GM18873 (cell line): ENCODE measurements around the gene CFHR4.
A peak's percentile ranks its signal among the peaks of the same experiment; 100 is the strongest.
"Not testable (repeated sequence)": the region's sequence is repeated elsewhere in the genome, so short reads cannot be mapped to it uniquely, and the experiment has no call there.

Experiments
- ATAC-seq: cut with Tn5 transposase; IDR thresholded peaks from one replicate; pipeline ENCODE4 v1.9.1; 2021; ENCODE audit warnings: mild to moderate bottlenecking, moderate library complexity, moderate number of reproducible peaks; ENCODE audit not compliant: unreplicated experiment, low FRiP score

The CFHR4 gene

DNA sequence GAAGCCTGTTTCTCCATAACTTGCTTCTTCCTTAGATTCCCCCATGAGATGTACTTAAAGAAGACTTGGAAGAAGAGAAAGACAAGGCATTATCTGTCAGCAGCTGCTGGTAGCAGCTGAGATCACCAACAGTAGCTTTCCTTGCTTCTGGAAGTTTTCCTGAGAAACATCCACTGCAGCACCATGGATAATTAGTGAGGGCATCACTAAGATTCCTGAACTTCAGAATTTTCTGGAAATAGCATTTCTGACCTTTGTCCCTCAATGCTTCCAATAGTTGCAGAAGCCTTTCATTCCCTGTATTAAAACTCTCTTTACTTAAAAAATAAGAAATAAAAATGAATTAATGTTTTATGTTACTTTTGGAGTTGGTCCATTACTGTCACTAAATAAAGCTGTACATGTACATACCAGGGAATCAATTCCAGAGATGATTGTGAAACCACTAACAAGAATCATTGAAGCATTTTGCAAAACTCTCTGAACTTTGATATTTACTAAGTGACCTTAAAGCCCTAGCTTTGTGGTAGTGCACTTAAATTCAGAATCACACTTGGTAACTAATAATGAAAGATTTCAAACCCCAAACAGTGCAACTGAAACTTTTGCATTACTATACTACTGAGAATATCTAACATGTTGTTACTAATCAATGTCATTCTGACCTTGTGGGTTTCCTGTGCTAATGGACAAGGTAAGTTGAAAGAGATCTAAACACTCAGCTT, at the start of gene CFHR4:
CFHR4 (plus strand) TSS at position 538 of the 725 bp plus-strand sequence; CDS start at position 637, 99 bp downstream.
- peak; percentile 93 for ATAC-seq

DNA sequence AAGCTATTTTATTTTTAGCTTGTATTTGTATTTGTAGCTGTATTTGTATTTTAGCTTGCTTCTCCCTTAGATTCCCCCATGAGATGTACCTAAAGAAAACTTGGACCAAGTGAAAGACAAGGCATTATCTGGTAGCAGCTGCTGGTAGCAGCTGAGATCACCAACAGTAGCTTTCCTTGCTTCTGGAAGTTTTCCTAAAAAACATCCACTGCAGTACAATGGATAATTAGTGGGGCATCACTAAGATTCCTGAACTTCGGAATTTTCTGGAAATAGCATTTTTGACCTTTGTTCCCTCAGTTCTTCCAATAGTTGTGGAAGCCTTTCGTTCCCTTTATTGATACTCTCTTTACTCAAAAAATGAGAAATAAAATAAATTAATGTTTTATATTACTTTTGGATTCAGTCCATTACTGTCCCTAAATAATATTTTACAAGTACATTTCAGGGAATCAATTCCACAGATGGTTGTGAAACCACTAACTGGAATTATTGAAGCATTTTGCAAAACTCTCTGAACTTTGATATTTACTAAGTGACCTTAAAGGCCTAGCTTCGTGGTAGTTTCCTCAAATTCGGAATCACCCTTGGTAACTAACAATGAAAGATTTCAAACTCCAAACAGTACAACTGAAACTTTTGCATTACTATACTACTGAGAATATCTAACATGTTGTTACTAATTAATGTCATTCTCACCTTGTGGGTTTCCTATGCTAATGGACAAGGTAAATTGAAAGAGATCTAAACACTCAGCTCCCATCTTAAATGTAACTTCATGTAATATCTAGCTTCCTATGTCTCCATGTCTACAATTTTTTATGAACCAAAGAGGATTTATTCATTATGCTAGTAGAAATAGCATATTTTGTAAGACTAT, 38.0 kb upstream of the CFHR4 start:
- not testable (repeated sequence) for ATAC-seq

DNA sequence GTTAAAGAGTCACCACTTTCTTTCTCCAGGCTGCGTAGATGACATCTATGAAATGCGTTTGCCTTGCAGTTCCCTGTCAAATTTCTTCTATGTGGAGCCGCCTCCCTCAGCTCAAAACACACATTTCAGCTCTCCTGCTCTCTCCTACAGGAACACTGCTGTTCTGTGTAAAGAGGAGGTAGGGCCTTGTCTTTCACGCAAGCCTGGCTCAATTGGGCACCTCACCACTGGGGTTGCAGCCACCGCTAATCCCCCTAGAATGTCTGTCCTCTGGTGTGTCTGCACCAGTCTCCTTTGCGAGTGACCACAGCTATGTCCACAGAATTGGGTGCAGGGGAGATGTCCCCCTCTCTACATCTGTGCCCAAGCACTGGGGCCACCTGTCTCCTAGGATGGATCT, 31.8 kb upstream of the CFHR4 start:
- no peak for ATAC-seq

DNA sequence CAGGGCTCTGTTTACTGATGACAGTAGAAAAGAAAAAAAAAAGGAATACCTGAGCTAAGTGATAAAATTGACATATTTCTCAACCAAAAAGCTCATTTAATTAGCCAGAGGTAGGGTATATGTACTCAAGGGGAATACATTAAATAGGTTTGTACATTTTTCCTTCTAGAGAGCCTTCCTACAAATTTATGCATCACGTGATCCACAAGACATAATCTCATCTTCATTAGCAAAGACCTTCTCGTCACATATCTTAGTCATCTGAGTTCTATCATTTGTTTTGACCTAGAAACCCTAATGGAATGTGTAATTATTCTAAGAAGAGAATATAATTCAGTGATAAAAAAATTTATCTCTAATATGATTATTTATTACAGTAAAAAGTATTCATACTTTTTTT, 30.7 kb upstream of the CFHR4 start:
- ATAC-seq: no peak

DNA sequence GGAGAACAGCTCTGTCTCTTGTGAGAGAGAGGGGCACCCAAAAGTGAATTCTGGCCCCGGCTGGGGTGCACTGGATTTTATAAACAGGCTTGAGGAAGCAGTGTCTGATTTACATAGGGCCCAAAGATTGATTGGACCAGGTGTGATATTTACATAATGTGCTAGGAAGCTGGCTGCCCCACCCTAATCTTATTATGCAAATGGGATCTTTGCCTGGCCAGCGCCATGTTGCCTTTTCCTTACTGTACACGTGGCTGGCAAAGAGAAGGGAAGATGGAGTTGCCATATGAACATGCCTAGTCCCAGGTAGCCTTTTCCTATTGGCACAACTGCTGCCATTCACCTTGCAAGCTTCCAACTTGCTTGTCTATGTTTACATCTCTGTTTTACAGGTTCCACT, 29.0 kb upstream of the CFHR4 start:
- ATAC-seq: no peak

DNA sequence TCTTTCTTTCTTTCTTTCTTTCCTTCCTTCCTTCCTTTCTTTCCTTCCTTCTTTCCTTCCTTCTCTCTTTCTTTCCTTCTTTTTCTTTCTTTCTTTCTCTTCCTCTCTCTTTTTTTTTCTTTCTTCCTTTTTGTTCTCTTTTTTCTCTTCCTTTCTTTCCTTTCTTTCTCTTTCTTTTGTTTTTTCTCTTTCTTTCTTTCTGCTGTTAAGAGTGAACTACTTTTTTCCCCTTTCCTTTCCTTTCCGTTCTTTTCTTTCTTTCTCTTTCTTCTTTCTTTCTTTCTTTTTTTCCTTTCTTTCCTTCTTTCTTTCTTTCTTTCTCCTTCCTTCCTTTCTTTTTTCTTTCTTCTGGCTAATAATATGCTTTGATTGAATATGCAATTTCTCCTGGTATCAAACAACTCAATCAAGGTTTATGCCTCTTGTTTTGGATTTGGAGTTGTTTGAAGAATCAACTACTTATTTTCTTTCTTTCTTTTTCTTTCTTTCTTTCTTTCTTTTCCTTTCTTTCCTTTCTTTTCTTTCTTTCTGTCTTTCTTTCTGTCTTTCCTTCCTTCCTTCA, 27.4 kb upstream of the CFHR4 start:
- ATAC-seq: no peak

DNA sequence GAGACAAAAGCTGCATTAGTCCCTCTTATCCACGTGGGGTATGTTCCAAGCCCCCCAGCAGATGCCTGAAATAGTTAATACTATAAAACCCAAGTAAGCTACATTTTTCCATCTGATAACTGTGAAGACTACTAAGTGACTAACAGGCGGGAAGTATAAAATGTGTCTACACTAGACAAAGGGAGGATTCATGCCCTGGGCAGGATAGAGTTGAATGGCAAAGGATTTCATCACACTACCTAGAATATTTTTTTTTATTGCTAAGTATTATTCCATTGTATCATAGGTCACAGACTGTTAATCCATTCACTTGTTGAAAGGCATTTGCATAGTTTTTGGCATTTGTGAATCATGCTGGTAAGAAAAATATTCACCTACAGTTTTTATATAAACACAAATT, 26.4 kb upstream of the CFHR4 start:
- ATAC-seq: no peak

DNA sequence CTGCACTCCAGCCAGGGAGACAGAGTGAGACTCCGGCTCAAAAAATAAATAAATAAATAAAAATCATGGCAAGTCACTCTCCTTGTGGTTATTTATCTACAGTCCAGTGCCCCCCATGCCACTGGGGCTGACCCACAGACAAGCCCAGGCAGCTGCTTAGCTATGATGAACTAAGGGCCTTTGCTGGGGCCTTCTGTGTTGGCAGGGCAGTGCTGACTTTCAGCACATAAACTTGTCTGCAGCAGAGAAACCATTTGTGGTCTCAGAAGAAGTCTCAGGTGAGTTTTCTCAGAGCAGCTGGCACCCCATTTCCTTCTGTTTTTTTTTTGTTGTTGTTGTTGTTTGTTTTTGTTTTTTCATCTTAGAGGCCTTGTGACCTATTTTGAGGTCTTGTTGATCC, 20.9 kb upstream of the CFHR4 start:
- ATAC-seq: no peak

DNA sequence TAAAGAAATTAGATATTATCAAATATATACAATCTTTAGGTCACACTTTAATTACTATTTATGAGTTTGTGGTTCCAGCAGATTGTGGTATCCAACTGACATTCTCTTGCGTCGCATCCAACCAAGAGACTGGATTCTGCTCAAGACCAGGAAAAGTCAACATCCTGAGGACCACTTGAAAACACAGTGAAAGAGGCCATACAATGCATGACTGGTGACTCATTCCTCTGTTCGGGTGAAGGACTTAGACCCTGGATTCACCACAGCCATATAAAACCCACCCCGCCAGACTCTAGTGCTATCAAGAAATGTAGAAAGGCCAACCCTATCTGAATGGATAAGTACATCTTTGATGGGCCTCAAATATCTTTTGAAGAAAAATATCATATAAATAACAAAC, 14.5 kb upstream of the CFHR4 start:
- no peak for ATAC-seq

DNA sequence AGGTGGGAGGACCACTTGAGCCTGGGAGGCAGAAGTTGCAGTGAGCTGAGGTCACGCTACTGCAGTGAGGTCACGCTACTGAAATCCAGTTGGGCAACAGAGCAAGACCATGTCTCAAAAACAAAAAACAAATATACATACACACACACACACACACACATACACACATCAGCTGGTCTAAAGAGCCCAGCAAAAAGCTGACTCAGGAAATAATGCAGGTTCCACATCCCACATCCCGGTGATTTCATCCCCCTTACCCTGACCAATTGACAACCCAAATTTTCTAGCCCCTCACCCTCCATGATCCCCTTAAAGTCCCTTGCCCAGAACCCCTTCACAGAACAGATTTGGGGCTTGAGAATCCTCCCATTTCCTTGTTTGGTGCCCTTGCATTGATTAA, 11.9 kb upstream of the CFHR4 start:
- no peak for ATAC-seq

DNA sequence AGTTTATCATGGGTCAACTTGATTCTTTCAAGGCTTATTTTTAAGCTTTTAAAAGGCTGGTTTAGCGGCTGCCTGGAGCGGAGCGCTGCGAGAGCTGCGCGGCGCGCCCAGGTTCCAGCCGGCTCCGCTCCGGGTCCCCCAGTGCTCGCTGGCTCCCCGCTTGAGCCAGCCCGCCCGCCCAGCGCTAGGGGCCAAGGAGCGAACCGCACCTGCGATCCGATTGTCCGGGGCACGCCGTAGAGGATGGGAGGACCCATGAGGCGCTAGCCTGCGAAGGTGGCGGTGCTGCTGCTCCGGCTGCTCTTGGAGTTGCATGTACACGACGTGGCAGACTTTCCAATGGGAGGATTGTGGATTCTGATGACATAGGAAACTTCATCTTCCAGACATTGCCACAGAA, 9.9 kb upstream of the CFHR4 start:
- no peak for ATAC-seq

DNA sequence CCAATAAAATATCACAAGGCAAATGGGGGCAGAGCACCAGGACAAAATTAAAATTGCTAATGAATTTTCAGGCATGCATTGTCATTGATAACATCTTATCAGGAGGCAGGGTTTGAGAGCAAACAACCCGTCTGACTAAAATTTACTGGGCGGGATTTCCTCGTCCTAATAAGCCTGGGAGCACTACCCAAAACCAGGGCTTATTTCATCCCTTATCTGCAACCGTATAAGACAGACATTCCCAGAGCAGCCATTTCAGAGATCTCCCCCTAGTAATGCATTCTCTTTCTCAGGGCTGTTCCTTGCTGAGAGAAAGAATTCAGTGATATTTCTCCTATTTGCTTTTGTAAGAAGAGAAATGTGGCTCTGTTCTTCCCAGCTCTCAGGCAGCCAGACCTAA, 1.3 kb upstream of the CFHR4 start:
- ATAC-seq: not testable (repeated sequence)

DNA sequence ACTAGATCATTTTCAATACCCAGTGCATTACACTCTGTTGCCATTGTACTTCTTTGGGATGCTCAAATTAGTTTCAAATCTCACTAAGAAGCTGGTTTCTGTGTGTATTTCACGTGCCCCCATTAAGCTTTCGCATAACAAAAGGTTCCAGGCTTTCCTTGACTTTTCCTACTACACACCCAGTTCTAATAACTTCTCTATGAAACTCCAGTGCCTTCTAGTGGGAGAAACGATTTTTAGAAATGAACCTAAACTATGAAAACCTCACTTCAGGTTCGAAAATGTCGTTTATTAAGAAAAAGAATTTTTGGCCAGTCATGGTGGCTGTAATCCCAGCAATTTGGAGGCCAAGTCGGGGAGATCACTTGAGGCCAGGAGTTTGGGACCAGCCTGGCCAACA, 2.8 kb downstream of the CFHR4 start:
- ATAC-seq: no peak

DNA sequence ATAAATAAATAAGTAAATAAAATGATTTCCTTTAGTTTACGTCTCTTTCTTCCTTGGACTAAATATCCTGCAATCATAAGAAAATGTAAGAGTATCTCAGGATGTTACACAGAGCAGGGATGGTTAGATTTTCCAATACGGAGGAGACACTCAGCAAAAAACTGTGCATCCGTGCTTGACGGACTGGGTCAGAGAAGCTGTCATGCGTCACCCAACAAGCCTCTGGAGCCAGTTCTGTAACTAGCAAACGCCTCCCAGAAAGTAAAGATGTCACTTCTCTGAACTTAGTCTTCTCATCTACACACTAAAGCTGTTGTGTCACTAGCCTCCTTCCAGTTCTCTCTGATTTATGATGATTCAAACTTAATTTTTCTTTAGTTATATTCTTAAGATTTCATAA, 3.4 kb downstream of the CFHR4 start:
- no peak for ATAC-seq

DNA sequence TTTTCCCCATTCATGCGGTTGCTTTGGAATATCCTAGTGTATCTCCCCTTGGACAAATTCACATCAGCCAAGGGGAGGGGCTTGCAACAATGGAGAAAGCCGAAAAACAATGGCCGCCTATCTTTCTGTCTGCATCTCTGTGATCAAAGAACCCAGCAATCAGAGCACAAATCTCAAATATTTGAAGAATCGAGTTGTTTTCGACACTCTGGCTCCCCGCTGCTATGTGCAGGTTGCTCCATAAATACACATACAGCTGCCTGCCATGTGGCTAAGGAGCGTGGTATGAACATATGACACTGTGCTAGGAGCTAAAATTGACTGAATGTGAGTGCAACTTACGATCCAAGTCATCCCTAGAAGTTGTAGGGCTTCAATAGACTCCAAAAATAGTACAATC, 8.5 kb downstream of the CFHR4 start:
- no peak for ATAC-seq

DNA sequence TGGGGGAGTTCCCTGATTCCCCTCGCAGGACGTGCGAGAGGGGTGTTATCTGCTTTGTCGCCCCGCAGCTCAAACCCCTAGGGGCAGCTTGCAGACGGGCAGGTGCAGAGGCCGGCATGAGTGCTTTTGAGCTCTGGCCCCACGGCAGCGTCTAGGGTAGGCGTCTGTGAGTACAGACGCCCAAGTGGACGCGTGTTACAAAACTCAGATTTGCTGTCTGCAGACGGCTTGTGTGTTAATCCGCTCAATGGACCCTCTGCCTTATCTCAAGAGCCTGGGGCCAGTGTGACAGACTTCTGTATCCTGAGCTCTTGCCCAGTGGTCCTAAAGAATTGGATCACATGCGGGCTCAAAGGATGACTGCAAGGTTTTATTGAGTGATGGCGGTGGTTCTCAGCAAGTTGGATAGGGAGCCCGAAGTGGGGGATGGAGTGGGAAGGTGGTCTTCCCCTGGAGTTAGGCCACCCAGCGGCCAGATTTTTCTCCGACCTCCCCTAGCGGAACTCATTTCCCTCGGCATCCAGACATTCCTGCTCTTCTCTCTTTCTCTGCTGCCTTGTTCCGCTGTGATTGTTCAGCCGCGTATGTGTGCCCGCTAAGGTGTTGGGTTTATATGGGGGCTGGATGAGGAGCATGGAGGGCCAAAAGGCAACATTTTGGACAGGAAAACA, 9.4 kb downstream of the CFHR4 start:
- no peak for ATAC-seq

DNA sequence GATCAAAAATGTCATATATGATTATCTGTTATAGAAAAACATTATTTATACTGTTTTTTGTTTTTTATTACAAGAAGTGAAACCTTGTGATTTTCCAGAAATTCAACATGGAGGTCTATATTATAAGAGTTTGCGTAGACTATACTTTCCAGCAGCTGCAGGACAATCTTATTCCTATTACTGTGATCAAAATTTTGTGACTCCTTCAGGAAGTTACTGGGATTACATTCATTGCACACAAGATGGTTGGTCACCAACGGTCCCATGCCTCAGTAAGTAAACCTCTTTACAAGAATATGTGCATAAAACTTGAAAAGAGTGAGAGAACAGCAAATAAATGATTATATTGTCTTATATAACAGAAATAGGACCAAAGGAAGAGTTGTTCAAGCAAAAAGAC, 14.5 kb downstream of the CFHR4 start:
- no peak for ATAC-seq

DNA sequence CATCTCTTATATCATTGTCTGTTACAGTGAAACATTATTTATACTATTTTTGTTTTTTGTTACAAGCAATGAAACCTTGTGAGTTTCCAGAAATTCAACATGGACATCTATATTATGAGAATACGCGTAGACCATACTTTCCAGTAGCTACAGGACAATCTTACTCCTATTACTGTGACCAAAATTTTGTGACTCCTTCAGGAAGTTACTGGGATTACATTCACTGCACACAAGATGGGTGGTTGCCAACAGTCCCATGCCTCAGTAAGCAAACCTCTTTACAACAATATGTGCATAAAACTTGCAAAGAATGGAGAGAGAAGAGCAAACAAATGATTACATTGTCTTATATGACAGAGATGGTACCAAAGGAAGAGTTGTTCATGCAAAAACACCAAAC, 22.4 kb downstream of the CFHR4 start:
- ATAC-seq: no peak

DNA sequence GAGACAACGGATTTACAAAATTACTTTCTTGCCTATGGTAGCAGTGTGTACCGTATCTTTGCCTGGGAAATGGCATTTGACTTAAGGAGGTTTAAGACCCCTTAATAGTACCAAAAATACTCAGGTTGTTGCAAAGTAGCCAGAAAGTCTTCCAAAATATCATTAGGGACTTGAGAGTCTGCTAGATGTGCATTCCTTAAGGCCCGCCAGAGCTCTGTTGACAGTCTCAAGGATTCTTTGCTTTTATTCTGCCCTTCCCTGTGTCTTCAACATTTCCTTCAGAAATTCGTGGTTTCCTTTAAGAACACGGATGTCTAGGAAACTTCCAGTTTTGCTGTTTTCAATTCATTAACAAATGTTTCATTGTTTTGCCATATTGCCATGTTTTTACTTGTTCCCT, 24.4 kb downstream of the CFHR4 start:
- ATAC-seq: not testable (repeated sequence)

DNA sequence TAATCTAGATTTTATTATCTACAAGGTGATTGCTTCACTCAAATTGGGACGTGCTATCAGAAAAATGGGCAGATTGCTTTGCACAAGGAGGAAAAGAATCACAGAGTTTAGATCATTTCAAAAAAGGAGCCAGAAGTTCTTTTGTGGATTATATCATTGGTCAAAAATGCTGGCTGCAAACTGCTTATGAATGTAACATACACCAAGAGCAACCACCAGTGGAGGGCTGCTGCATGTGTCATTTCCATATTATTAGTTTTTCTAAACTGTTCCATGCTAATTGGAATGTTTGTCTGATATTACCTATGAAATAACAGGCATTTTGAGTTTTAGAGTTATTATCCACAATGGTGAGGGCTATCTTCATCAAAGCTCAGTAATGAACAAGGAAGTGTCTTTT, 39.0 kb downstream of the CFHR4 start:
- ATAC-seq: not testable (repeated sequence)

DNA sequence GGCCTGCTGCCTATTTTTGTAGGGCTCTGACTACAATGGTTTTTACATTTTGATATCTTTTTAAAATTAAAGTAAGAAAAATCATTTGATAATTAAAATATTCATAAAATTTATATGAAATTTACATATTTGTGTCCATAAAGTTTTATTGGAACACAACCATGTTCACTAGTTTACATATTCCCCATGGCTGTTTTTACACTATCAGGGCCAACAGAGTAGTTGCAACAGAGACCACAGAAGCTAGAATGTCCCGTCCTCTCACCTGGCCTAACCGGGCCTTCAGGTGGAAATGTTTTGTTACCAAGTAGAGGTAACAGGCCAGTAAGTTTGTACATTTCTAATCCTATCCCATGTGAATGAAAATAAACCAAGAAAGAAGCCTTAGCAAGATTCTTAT, 45.0 kb downstream of the CFHR4 start:
- not testable (repeated sequence) for ATAC-seq
